GM12878 (cell line): ENCODE data around the gene ANKRD44. TPM values are rescaled to one million over a fixed set of nuclear protein-coding genes. Genes with fewer than 3 reads are reported as not detected.

Source experiments
- CHD1 ChIP-seq: IDR thresholded peaks from 2 replicates; pipeline ENCODE4 v1.6.1; 2012; ENCODE audit warnings: low read depth, low read length, improper control_type of control experiment
- CREB1 ChIP-seq: IDR thresholded peaks from 2 replicates; pipeline ENCODE4 v1.6.1; 2012; ENCODE audit warnings: low read depth, mild to moderate bottlenecking, inconsistent platforms
- HCFC1 ChIP-seq: fragments of 150-350 bp; IDR thresholded peaks from 2 replicates; pipeline ENCODE4 v1.6.1; 2014; ENCODE audit warnings: low read length
- IKZF2 ChIP-seq, 2 experiments: fragments of 450-650 bp; IDR thresholded peaks; 2 replicates each; pipeline ENCODE4 v1.6.1; 2017; ENCODE audit warnings: mild to moderate bottlenecking in 2 of 2, moderate library complexity in 2 of 2
- IRF5 ChIP-seq: fragments of 450-650 bp; IDR thresholded peaks from 2 replicates; pipeline ENCODE4 v1.6.1; 2017; ENCODE audit warnings: borderline replicate concordance
- KDM1A ChIP-seq: fragments of 200-600 bp; sonication (generic); IDR thresholded peaks from 2 replicates; pipeline ENCODE4 v1.6.1; 2016; ENCODE audit warnings: borderline replicate concordance
- PAX8 ChIP-seq: fragments of 450-650 bp; IDR thresholded peaks from 2 replicates; pipeline ENCODE4 v1.6.1; 2017; ENCODE audit warnings: mild to moderate bottlenecking, moderate library complexity
- PKNOX1 ChIP-seq: fragments of 450-650 bp; IDR thresholded peaks from 2 replicates; pipeline ENCODE4 v1.6.1; 2016; ENCODE audit warnings: mild to moderate bottlenecking
- SREBF1 ChIP-seq: IDR thresholded peaks from 2 replicates; pipeline ENCODE4 v1.6.1; 2012; ENCODE audit warnings: mild to moderate bottlenecking, low read length
- STAT3 ChIP-seq: IDR thresholded peaks from 2 replicates; pipeline ENCODE4 v1.6.1; 2011; ENCODE audit warnings: low read depth, low read length, improper control_type of control experiment
- TCF3 ChIP-seq: IDR thresholded peaks from 2 replicates; pipeline ENCODE4 v1.6.1; 2012; ENCODE audit warnings: low read depth, mild to moderate bottlenecking, low read length, borderline replicate concordance; ENCODE audit not compliant: insufficient read depth
- ZBED1 ChIP-seq: IDR thresholded peaks from 2 replicates; pipeline ENCODE4 v1.6.1; 2016; ENCODE audit warnings: borderline replicate concordance
- ZBTB33 ChIP-seq: fragments of 450-650 bp; IDR thresholded peaks from 2 replicates; pipeline ENCODE4 v1.6.1; 2017; ENCODE audit warnings: mild to moderate bottlenecking
- polyA plus RNA-seq, 11 experiments: library from polyadenylated mRNA; depleted of rRNA in 4 of 11; unstranded in 6 of 11; stranded (reverse) in 5 of 11; fragments of >200 nt; fragmentation: Nextera tagmentation in 4 of 11; fragmentation: Illumina TruSeq in 1 of 11; extraction: Ambion mirVana in 4 of 11; extraction: Trizol in 1 of 11; gene quantifications; 1 replicate in 1 of 11; 2 replicates in 10 of 11; pipeline versions ENCODE4 v1.2.1 to v1.2.3, GENCODE V29; 2011 to 2016; ENCODE audit warnings: inconsistent platforms in 2 of 11, missing spikeins in 2 of 11, low read depth in 1 of 11
- total RNA-seq, 4 experiments: library from RNA; depleted of rRNA in 3 of 4; stranded (reverse); fragments of >200 nt in 3 of 4; fragmentation: Illumina TruSeq in 1 of 4; extraction: Trizol in 1 of 4; gene quantifications; 2 replicates each; pipeline versions ENCODE4 v1.2.1 to v1.2.3, GENCODE V29; 2013 to 2021
- TF ChIP-seq, protein P1 (sequence below): fragments of 450-650 bp; IDR thresholded peaks from 2 replicates; pipeline ENCODE4 v1.6.1; 2017; ENCODE audit warnings: low read depth, mild to moderate bottlenecking, moderate library complexity
- TF ChIP-seq, protein P2 (sequence below): IDR thresholded peaks from 2 replicates; pipeline ENCODE4 v1.6.1; 2012; ENCODE audit warnings: mild to moderate bottlenecking, low read depth, low read length
- TF ChIP-seq, protein P3 (sequence below): fragments of 450-650 bp; IDR thresholded peaks from 2 replicates; pipeline ENCODE4 v1.6.1; 2017; ENCODE audit warnings: mild to moderate bottlenecking, moderate library complexity

The ANKRD44 gene
- total and polyA plus RNA-seq, 10 of the 15 experiments (the other 5 are each of a cell fraction or from before 2014, with no cell fraction given), result 19.1 to 99.1 (median 59.6) TPM

- TF ChIP-seq CHD1 (no peak), KDM1A (no peak), IRF5 (no peak), SREBF1 (no peak), PKNOX1 (peak; percentile 49; the same call in 1 of the 2 replicates), STAT3 (no peak), TCF3 (no peak), ZBTB33 (no peak), PAX8 (no peak), ZBED1 (no peak), HCFC1 (no peak), CREB1 (no peak), IKZF2 (IDR thresholded peaks at IDR 0.05) (peak; percentile 52 to 69; a peak in 3 of 4 replicates)
- TF ChIP-seq, protein P1, sequence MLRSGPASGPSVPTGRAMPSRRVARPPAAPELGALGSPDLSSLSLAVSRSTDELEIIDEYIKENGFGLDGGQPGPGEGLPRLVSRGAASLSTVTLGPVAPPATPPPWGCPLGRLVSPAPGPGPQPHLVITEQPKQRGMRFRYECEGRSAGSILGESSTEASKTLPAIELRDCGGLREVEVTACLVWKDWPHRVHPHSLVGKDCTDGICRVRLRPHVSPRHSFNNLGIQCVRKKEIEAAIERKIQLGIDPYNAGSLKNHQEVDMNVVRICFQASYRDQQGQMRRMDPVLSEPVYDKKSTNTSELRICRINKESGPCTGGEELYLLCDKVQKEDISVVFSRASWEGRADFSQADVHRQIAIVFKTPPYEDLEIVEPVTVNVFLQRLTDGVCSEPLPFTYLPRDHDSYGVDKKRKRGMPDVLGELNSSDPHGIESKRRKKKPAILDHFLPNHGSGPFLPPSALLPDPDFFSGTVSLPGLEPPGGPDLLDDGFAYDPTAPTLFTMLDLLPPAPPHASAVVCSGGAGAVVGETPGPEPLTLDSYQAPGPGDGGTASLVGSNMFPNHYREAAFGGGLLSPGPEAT, result peak; percentile 50; the same call in 1 of the 2 replicates
- TF ChIP-seq, protein P2, sequence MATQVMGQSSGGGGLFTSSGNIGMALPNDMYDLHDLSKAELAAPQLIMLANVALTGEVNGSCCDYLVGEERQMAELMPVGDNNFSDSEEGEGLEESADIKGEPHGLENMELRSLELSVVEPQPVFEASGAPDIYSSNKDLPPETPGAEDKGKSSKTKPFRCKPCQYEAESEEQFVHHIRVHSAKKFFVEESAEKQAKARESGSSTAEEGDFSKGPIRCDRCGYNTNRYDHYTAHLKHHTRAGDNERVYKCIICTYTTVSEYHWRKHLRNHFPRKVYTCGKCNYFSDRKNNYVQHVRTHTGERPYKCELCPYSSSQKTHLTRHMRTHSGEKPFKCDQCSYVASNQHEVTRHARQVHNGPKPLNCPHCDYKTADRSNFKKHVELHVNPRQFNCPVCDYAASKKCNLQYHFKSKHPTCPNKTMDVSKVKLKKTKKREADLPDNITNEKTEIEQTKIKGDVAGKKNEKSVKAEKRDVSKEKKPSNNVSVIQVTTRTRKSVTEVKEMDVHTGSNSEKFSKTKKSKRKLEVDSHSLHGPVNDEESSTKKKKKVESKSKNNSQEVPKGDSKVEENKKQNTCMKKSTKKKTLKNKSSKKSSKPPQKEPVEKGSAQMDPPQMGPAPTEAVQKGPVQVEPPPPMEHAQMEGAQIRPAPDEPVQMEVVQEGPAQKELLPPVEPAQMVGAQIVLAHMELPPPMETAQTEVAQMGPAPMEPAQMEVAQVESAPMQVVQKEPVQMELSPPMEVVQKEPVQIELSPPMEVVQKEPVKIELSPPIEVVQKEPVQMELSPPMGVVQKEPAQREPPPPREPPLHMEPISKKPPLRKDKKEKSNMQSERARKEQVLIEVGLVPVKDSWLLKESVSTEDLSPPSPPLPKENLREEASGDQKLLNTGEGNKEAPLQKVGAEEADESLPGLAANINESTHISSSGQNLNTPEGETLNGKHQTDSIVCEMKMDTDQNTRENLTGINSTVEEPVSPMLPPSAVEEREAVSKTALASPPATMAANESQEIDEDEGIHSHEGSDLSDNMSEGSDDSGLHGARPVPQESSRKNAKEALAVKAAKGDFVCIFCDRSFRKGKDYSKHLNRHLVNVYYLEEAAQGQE, result no peak
- TF ChIP-seq, protein P3, sequence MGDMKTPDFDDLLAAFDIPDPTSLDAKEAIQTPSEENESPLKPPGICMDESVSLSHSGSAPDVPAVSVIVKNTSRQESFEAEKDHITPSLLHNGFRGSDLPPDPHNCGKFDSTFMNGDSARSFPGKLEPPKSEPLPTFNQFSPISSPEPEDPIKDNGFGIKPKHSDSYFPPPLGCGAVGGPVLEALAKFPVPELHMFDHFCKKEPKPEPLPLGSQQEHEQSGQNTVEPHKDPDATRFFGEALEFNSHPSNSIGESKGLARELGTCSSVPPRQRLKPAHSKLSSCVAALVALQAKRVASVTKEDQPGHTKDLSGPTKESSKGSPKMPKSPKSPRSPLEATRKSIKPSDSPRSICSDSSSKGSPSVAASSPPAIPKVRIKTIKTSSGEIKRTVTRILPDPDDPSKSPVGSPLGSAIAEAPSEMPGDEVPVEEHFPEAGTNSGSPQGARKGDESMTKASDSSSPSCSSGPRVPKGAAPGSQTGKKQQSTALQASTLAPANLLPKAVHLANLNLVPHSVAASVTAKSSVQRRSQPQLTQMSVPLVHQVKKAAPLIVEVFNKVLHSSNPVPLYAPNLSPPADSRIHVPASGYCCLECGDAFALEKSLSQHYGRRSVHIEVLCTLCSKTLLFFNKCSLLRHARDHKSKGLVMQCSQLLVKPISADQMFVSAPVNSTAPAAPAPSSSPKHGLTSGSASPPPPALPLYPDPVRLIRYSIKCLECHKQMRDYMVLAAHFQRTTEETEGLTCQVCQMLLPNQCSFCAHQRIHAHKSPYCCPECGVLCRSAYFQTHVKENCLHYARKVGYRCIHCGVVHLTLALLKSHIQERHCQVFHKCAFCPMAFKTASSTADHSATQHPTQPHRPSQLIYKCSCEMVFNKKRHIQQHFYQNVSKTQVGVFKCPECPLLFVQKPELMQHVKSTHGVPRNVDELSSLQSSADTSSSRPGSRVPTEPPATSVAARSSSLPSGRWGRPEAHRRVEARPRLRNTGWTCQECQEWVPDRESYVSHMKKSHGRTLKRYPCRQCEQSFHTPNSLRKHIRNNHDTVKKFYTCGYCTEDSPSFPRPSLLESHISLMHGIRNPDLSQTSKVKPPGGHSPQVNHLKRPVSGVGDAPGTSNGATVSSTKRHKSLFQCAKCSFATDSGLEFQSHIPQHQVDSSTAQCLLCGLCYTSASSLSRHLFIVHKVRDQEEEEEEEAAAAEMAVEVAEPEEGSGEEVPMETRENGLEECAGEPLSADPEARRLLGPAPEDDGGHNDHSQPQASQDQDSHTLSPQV, result no peak
These were observed 48.8 kb downstream of the ANKRD44 start (continued) for GRCh38 chr2:197261808-197262226.
